Fibroblast of mammary gland (primary cell): ENCODE results near the gene SH3TC2.

Source experiments
- DNase-seq: peaks from one replicate; pipeline ENCODE4 v3.0.0-alpha.2; 2010; ENCODE audit warnings: low read depth
- H3K4me3 ChIP-seq: 2 replicates; pipeline ENCODE4 v1.5.1; 2011; ENCODE audit warnings: low read depth, mild to moderate bottlenecking, low read length, moderate library complexity; ENCODE audit not compliant: control insufficient read depth
- TF ChIP-seq, protein P1 (sequence below): conservative IDR thresholded peaks from 2 replicates; pipeline ENCODE4 v1.5.1; 2011; ENCODE audit warnings: low read depth, low read length, inconsistent platforms; ENCODE audit not compliant: control insufficient read depth, insufficient read depth

The SH3TC2 gene

DNA sequence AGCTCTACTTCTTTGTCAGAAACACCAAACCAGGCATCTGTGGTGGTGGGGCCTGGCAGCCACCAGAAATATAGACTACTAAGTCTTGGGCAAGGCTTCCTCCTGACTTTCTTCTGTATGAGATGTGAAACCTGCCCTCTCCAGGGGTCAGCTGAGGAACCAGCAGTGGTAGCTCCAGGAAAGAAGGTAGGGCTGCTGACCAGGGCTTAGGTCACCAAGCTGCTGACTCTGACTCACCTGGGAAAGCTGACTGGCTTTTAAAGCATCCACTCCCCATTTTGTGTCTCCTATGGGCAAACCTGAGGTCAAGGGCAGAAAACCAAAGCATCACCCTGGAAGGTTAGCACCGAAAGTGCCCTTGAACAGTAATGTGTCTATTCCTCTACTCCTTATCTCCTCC lies 10.4 kb upstream of the SH3TC2 start:
- DNase-seq: peak; percentile 29
- TF ChIP-seq, protein P1, sequence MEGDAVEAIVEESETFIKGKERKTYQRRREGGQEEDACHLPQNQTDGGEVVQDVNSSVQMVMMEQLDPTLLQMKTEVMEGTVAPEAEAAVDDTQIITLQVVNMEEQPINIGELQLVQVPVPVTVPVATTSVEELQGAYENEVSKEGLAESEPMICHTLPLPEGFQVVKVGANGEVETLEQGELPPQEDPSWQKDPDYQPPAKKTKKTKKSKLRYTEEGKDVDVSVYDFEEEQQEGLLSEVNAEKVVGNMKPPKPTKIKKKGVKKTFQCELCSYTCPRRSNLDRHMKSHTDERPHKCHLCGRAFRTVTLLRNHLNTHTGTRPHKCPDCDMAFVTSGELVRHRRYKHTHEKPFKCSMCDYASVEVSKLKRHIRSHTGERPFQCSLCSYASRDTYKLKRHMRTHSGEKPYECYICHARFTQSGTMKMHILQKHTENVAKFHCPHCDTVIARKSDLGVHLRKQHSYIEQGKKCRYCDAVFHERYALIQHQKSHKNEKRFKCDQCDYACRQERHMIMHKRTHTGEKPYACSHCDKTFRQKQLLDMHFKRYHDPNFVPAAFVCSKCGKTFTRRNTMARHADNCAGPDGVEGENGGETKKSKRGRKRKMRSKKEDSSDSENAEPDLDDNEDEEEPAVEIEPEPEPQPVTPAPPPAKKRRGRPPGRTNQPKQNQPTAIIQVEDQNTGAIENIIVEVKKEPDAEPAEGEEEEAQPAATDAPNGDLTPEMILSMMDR: no peak
- no peak overlapping the region for H3K4me3 ChIP-seq

DNA sequence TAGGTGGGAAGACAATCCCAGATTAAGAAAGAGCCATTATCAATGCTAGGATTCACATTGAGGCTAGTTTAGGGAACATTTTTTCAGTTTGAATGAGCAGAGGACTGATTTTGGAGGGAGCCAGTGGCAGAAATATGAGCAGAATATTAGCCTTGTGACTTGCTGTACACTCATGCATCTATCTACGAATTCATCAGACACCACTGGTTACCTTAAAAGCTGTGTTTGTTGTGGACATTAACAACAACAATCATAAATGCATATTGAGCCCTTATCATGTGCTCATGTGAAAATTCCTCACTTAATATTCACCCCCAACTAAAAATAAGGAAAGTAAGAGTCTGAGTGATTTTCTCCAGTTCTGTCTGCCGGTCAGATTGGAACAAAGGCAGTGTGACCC lies 9.9 kb upstream of the SH3TC2 start:
- H3K4me3 ChIP-seq: no peak overlapping the region
- TF ChIP-seq, protein P1: no peak
- no peak for DNase-seq

DNA sequence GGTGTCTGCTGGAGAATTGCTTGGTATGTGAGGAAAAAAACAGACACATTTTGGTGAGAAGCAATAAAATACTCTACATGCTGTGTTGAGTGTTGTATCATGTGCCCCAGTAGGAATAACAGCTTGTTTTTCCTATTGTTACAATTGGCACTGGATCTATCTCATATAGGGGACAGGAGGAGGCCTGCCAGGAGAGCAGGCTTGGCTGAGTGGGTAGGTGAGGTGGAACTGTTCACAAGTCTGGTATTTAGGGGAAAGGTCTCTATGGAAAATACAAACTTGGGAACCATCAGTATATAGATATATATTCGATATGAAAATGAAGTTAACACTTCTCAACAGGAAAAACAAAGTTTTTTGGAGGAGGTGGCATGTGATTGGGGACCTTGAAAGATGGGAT lies 9.5 kb upstream of the SH3TC2 start:
- TF ChIP-seq, protein P1: no peak
- DNase-seq: no peak
- no peak overlapping the region for H3K4me3 ChIP-seq

DNA sequence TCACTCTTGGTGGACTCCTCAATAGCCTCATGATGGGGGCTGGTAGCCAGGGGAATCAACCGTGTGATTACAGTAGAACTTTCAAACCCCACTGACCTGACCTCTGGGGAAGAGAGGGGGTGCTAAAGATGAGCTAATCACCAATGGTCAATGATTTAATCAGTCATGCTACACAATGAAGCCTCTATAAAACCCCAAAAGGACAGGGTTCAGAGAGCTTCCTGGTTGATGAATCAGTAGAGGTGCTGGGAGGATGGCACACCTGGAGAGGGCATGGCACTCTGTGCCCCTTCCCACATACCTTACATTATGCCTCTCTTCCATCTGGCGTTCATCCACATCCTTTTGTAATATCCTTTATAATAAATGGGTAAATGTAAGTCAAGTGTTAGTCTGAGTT lies 8.9 kb upstream of the SH3TC2 start:
- TF ChIP-seq, protein P1: no peak
- H3K4me3 ChIP-seq: no peak overlapping the region
- no peak for DNase-seq

DNA sequence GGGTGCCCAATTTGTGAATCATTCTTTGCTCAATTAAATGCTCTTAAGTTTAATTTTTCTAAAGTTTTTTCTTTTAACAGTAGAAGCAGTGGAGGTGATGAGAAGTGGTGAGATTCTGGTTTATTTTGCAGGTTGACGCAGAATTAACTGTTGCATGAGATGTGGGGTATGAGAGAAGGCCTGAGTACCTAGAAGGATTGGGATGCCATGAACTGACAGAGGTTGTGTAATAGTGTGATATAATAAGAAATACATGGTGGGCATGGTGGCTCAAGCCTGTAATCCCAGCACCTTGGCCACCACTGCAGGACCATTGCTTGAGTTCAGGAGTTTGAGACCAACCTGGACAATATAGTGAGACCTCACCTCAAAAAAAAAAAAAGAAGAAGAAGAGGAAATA lies 8.4 kb upstream of the SH3TC2 start:
- no peak for DNase-seq
- TF ChIP-seq, protein P1: no peak
- no peak overlapping the region for H3K4me3 ChIP-seq

DNA sequence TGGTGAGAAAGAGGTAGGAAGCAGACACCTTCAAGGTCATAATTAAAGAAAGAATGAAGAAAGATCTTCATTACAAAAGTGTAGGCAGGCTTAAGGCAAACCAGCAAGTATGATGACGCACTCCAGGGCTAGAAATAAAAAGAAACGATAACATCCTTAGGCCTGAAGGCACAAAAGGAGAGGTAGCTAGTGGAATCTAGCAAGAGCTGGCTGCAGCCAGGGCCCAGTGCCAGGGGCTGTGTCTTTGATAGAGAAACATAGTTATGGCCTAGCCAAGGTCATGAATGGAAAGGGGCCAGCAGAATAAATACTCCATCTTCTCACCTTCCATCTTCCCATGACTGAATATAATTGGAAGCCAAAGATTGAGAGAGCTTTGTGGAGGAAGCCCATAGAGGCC lies 6.8 kb upstream of the SH3TC2 start:
- no peak overlapping the region for H3K4me3 ChIP-seq
- no peak for DNase-seq
- TF ChIP-seq, protein P1: no peak

DNA sequence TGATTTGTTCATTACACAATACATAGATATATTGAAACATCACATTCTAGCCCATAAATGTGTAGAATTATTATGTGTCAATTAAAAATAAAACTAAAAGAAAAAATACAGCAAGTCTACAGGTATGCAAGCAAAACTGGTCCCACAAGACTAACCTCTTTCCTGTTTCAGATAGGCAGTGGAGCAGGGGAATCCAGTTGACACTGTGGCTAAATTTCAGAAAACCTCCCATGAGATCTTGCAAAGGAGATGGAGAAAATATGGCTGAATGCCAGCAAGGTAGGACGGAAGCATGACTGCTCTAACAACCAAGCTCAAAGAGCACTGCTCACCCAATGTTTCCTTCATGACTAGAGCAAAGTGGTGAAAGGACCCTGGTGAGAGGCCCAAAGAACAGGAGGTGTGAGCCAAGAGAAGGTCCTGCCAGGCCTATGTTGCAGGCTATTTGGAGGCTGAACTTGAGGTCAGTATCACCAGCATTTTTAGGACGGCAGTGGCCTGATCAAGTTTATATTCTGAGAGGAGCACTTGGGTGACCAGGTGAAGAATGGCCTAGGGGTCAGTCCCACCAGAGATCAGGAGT lies 1.1 kb upstream of the SH3TC2 start:
- no peak for DNase-seq
- H3K4me3 ChIP-seq: no peak overlapping the region
- TF ChIP-seq, protein P1: no peak
